PC-3 (cell line): ENCODE measurements around the gene RAX2.

Source experiments
- CTCF ChIP-seq: fragments of 300-600 bp; sonication (generic); conservative IDR thresholded peaks from 2 replicates; pipeline ENCODE4 v1.5.1; 2017; ENCODE audit warnings: antibody characterized with exemption, low read depth, mild to moderate bottlenecking, low read length
- EZH2 ChIP-seq: fragments of 300-600 bp; sonication (generic); IDR thresholded peaks from one replicate; pipeline ENCODE4 v1.6.1; 2017; ENCODE audit warnings: antibody characterized with exemption, mild to moderate bottlenecking, low read length; ENCODE audit not compliant: unreplicated experiment
- EZH2phosphoT487 ChIP-seq: fragments of 300-600 bp; sonication (generic); IDR thresholded peaks from 2 replicates; pipeline ENCODE4 v1.6.1; 2018; ENCODE audit warnings: mild to moderate bottlenecking, antibody characterized with exemption, low read length, borderline replicate concordance

DNA sequence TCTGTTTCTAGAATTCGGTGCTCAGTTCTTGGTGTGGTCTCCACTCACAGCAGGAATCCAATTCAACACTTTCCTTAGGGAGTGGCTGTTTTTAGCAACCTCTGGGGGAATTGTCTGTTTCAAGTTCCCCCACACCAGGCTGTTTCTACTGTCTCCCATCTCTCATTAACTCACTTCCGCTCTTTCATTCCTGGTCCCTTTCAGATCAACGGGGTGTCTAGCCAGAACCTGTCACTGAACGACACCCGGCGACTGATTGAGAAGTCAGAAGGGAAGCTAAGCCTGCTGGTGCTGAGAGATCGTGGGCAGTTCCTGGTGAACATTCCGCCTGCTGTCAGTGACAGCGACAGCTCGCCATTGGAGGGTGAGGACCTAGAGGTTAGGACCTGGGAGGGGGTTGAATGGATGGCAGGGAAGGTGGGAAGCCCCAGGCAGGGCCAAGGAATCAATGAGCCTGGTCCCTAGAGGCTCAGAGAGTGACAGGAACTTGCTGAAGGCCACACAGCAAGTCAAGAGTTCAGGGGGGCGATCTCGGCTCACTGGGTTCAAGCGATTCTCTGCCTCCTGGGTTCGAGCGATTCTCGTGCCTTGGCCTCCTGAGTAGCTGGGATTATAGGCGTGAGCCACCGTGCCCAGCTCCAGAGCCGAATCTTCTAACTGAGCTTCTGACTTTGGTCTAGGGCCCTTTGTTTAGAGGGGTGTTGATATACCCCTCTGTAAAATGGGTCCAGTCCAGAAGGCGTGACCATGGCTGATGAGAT is 38.3 kb downstream of the RAX2 start:
- TF ChIP-seq CTCF (no peak), EZH2 (no peak), EZH2phosphoT487 (no peak)
